Left lobe of liver (tissue), 2 donors: ENCODE results near the gene LAMTOR5. TPM values are rescaled to one million over a fixed set of nuclear protein-coding genes. Genes with fewer than 3 reads are reported as not detected.

ENCODE experiments used
- ATAC-seq: fragments of 200-7000 bp; cut with Tn5 transposase; one replicate; pipeline ENCODE4 v1.9.1; 2020; ENCODE audit warnings: mild to moderate bottlenecking, moderate library complexity
- DNase-seq: peaks from one replicate; pipeline ENCODE4 v3.0.0-alpha.2; 2020; ENCODE audit warnings: low spot score
- total RNA-seq: library from RNA; stranded (reverse); gene quantifications from one replicate; pipeline ENCODE4 v1.2.1, GENCODE V29; 2021
- donor health status: DM: no; HTN: no; CAD: no; lungs with moderate emphysema.
- donor health status: DM: no; HTN: yes; CAD: no.

The LAMTOR5 gene
- total RNA-seq, 1 donor from 2014 or later: 49.8 TPM

- ATAC-seq (peak; percentile 90), DNase-seq (no peak)
Measured at GRCh38 chr1:110390692-110391245, 16.7 kb downstream of the LAMTOR5 start, which contains the start of gene SLC16A4. SLC16A4 (minus strand) TSS chr1:110391026; CDS start chr1:110389323, 1,703 bp downstream.

- no peak for DNase-seq
- no peak for ATAC-seq
Measured at GRCh38 chr1:110390096-110390495, 17.4 kb downstream of the LAMTOR5 start.

DNA sequence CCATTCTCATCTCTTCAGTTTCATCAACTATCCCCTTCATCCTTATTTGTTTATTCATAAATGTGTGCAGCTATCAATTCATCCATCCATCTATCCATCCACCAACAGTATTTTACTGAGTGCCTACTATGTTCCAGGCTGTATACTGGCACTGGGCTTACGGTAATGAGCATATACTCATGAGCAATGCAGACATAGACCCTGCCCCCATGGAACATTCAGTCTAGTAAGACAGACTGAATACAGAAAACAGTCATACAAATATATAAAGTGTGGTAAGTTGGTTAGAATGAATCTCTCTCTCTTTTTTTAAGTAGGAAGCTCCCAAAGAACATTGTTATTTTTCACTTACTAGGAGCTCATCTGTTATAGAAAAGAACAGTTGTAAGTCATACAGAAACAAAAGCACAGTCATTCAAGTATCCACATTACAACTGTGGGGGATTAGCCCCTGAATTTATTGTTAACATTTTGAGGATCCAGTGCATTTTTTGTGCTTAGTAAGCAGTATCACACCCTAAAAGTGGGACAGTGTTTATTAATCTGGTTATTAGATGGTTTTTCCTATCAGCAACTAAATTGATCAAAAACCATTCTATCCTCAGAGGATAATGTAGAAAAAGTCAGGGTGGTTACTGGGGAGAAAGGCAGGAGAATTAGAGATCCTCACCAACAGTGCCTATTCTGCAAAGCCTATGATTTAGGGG, 20.3 kb downstream of the LAMTOR5 start:
- DNase-seq (no peak), ATAC-seq (no peak)

GRCh38 chr1:110385369-110385768, 22.1 kb downstream of the LAMTOR5 start:
- ATAC-seq: no peak
- no peak for DNase-seq

- DNase-seq: no peak
- ATAC-seq: no peak
Measured at GRCh38 chr1:110384581-110385321, 22.7 kb downstream of the LAMTOR5 start.

DNA sequence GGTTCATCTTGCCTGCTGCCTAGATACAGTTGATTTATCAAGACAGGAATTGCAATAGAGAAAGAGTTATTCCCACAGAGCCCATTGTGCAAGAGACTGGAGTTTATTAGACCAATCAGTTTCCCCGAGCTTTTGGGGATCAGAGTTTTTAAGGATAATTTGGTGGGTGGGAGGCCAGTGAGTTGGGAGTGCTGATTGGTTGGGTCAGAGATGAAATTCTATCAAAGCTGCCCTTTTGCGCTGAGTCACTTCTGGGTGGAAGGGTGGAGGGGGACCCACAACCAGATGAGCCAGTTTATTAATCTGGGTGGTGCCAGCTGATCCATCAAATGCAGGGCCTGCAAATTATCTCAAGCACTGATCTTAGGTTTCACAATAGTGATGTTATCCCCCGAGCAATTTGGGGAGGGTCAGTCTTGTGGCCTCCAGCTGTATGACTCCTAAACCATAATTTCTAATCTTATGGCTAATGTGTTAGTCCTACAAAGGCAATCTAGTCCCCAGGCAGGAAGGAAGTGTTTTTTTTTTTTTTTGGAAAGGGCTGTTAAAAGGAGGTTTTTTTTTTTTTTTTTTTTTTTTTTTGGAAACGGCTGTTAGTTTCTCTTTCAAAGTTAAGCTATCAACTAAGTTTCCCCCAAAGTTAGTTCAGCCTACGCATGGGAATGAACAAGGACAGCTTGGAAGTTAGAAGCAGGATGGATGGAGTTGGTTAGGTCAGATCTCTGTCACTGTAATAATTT, 24.1 kb downstream of the LAMTOR5 start:
- ATAC-seq (no peak), DNase-seq (no peak)

DNA sequence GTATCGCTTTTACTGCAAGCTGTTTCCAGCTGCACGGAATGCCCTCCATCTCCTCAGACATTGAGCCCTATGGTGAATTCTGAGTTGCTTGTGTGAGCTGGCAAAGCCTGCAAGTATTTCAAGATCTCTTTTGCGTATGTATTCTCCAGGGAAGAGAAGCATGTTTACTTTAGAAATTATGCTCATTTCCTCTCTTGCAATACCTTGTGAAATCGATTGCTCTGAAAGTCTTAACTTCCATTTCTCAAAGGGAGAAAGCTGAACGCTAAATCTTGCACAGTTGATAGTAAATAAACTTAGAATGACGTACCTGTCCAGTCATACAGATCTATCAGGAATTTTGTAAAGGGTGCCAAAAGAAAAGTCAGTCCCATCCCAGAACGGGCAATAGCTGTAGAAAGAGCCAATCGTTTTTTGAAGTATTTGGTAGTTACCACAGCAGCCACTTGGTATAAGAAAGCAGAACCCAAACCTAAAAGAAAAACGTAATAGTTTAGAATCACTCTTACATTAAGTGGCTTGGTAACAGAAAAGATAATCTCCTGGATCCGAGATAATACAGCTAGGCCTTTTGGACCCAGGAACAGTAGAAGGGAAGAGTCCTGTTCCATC, 26.7 kb downstream of the LAMTOR5 start:
- ATAC-seq: no peak
- DNase-seq: no peak

GRCh38 chr1:110375490-110375889, 32.0 kb downstream of the LAMTOR5 start:
- DNase-seq (no peak), ATAC-seq (no peak)

- no peak for ATAC-seq
- DNase-seq: no peak
Measured at GRCh38 chr1:110370827-110371226, 36.7 kb downstream of the LAMTOR5 start.

DNA sequence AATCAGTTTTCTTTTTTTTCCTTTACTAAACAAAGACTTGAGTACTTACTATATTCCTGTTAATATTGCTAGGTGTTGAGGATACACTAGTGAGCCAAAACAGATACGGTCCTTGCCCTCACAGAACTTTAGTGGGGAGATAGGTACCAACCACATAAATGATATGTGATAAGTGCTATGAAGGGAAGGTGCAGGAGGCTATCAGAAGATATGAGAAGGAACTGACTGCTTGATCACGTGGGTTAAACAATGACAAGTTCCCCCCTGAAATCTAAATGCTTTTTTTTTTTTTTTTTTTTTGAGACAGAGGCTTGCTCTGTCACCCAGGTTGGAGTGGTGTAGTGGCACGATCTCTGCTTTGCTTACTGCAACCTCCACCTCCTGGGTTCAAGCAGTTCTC, 43.3 kb downstream of the LAMTOR5 start:
- DNase-seq: no peak
- ATAC-seq: no peak

- ATAC-seq: no peak
- no peak for DNase-seq
Measured at GRCh38 chr1:110361856-110362255, 45.6 kb downstream of the LAMTOR5 start.

- no peak for DNase-seq
- no peak for ATAC-seq
Measured at GRCh38 chr1:110360431-110360830, 47.1 kb downstream of the LAMTOR5 start.

DNA sequence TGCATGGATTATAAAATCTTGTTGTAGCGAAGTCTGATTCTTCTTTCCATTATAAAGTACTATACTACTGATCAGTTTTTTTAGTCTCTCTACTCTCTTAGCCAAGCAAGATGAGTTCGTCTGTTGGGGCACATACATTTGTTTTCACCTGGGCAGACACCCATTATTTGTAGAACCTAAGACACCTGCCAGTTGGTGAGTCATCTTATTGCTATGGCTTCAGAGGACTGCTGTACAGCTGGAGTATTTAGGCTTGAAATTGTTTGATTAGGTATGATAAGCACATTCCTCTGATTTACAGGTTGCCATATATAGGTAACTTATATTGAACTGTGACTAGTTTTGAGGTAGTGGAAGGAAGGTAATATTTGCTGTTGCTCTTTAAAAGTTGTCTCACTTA, 51.1 kb downstream of the LAMTOR5 start:
- peak; percentile 61 for ATAC-seq

GRCh38 chr1:110355321-110355720, 52.2 kb downstream of the LAMTOR5 start:
- DNase-seq (no peak), ATAC-seq (no peak)

More for the DNA sequence above, 51.1 kb downstream of the LAMTOR5 start:
- no peak for DNase-seq

Other genes with a start within 250 kb of the LAMTOR5 start
- gene KCNC4, start 197.4 kb downstream of the LAMTOR5 start, total RNA-seq: 1.8 TPM
- gene RBM15, start 68.3 kb downstream of the LAMTOR5 start, total RNA-seq: 9.6 TPM
- gene SLC16A4, start 16.7 kb downstream of the LAMTOR5 start, total RNA-seq: 3.5 TPM
- not detected for gene PROK1, start 43.5 kb upstream of the LAMTOR5 start, total RNA-seq
- not detected for gene KCNA10, start 111.5 kb upstream of the LAMTOR5 start, total RNA-seq
- gene KCNA2, start 198.7 kb upstream of the LAMTOR5 start, total RNA-seq: 0.03 TPM